Activated CD4-positive, alpha-beta T cell treated with anti-CD3 and anti-CD28 coated beads for 36 hours (primary cell): ENCODE data around the gene ATG2A. TPM values are rescaled to one million over a fixed set of nuclear protein-coding genes. Genes with fewer than 3 reads are reported as not detected.

ENCODE experiments used
- ATAC-seq: fragments of 200-7000 bp; cut with Tn5 transposase; one replicate; pipeline ENCODE4 v1.10.0; 2021; ENCODE audit warnings: mild to moderate bottlenecking, moderate library complexity
- CTCF ChIA-PET: fragments of 350-600 bp; sonication (Branson Sonifier 250); formaldehyde crosslinking; loops from one replicate; lab custom pipeline; 2021; ENCODE audit warnings: antibody characterized with exemption; lab: Charles Lee
- POLR2A ChIA-PET: fragments of 350-600 bp; sonication (Branson Sonifier 250); formaldehyde crosslinking; loops from one replicate; lab custom pipeline; 2021; ENCODE audit warnings: antibody characterized with exemption, inconsistent platforms; lab: Charles Lee
- DNase-seq: peaks from one replicate; pipeline ENCODE4 v3.0.0-alpha.2; 2020
- H3K27ac Mint-ChIP-seq: one replicate; pipeline ENCODE4 v1.8.0; 2021; ENCODE audit warnings: mixed read lengths
- H3K27me3 Mint-ChIP-seq: one replicate; pipeline ENCODE4 v1.8.0; 2021; ENCODE audit warnings: mixed read lengths
- H3K36me3 Mint-ChIP-seq: one replicate; pipeline ENCODE4 v1.8.0; 2021; ENCODE audit warnings: low read depth, mixed read lengths
- H3K4me1 Mint-ChIP-seq: one replicate; pipeline ENCODE4 v1.8.0; 2021; ENCODE audit warnings: mixed read lengths
- H3K4me3 Mint-ChIP-seq: one replicate; pipeline ENCODE4 v1.8.0; 2021; ENCODE audit warnings: mild to moderate bottlenecking, moderate library complexity, mixed read lengths
- H3K9me3 Mint-ChIP-seq: one replicate; pipeline ENCODE4 v1.8.0; 2021; ENCODE audit warnings: low read depth, mixed read lengths
- intact Hi-C, 2 experiments: fragments of 100-400 bp; cut with DNase I in 1 of 2; cut with micrococcal nuclease in 1 of 2; formaldehyde crosslinking; loops; one replicate each; pipeline versions ENCODE4 v1.14.2 to v1.15.1; 2022 to 2024; cut with DNase I, micrococcal nuclease
- total RNA-seq, 2 experiments: library from RNA; stranded (reverse); gene quantifications; one replicate each; pipeline ENCODE4 v1.2.3, GENCODE V29; 2021

ATG2A gene
- total RNA-seq = 10 to 100 TPM; 15.8 to 16.7 TPM

DNA sequence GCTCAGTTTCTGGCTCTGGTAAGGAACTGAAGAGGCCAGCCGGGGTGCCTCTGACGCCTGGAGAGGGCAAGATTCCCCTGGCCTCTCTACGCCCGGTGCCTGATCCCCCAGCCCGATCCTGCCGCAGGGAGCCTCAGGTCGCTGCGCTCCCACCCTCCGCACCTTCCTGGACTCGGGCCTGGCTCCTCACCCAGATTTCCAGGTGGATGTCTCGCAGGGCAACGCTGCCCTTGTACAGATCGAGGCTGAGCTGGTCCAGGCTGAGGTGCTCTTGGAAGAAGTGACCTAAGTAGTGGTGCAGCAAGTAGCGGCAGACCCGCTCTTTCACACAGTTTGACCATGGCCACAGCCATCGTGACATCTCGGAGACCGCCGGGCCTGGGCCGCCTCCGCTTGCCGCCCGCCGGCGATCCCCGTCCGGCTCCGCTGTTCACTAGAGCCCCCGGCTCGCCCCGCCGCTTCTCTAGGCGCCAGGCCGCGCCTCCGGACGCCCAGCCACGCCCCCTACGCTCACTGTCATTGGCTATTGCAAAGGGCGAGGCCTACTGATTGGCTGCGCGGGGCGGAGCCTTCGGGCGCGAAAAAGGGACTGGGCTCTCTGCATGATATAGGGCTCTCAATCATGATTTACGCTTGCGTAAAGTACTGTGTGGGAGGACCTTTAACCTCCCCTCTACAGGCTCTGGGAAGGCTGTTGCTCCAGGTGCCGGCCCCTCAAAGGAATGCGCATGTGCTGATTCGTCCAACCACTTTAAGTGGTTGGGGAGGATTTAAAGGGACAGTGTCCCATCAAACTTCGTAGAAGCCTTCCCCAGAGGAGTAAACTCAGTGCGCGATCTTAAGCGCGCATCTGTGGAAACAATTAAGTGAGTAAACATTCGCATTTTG is at the start of gene ATG2A:
Gene ATG2A, minus strand, starts transcription at position 435 of the 888 bp plus-strand sequence. Its CDS starts 74 bp downstream, at position 361.
- peaks cover 4% of the 10 kb centered on the region for H3K36me3 Mint-ChIP-seq
- peak; percentile 99 for ATAC-seq
- POLR2A ChIA-PET = no interaction called here
- DNase-seq = peak; percentile 99
- H3K27me3 Mint-ChIP-seq = no peaks in the 10 kb centered on the region
- H3K4me3 Mint-ChIP-seq = peak within 1 kb of the TSS; percentile 90
- CTCF ChIA-PET = interaction anchor here (0.7 to 1.6 kb wide), 4 partner anchors 32 to 119 kb away, joined by 3 to 4 read pairs (median 4); no protein-coding TSS in a partner anchor
- no peaks in the 10 kb centered on the region for H3K9me3 Mint-ChIP-seq
- intact Hi-C loops = loop anchor here (1.0 to 5.0 kb wide), 19 partner anchors 39 to 655 kb away; partner anchors contain the start of genes ARL2 (in 1 of the 2), CDCA5 (in 1 of the 2), EHD1 (in 1 of the 2) and FAM89B (in 1 of the 2)
- peaks cover 16% of the 10 kb centered on the region for H3K4me1 Mint-ChIP-seq
- H3K27ac Mint-ChIP-seq = peak within 1 kb of the TSS; percentile 88

DNA sequence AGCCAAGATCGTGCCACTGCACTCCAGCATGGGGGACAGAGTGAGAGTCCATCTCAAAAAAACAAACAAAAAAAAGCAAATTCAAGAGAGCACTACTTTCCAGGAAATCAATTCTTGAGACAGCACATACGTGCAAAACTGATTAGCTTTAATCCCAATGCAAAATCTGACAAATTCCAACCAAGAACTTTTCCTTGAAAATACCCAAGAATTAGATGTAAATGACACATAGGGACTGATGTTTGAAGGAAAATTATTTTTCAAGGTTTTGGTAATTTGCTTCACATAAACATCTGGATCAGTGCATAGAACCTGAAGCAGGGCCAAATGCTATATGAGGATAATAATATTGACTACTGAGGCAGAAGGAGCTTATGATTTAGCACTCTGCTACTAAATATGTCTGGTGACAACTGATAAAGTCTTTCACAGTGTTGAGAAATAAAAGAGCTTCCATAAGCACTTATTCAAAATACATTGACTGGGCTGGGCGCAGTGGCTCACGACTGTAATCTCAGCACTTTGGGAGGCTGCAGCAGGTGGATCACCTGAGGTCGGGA is 46.1 kb upstream of the ATG2A start:
- H3K27me3 Mint-ChIP-seq = peaks cover 3% of the 10 kb centered on the region
- POLR2A ChIA-PET = no interaction called here
- no peak overlapping the region for H3K4me3 Mint-ChIP-seq
- CTCF ChIA-PET = interaction anchor here (0.7 to 1.4 kb wide), 3 partner anchors 115 to 460 kb away, joined by 3 to 5 read pairs (median 3); partner anchors contain the start of gene NEAT1
- H3K9me3 Mint-ChIP-seq = no peaks in the 10 kb centered on the region
- ATAC-seq (no peak), DNase-seq (no peak)
- H3K4me1 Mint-ChIP-seq = peaks cover 19% of the 10 kb centered on the region
- no peak overlapping the region for H3K27ac Mint-ChIP-seq
- intact Hi-C loops = no loop called here
- H3K36me3 Mint-ChIP-seq = no peaks in the 10 kb centered on the region

DNA sequence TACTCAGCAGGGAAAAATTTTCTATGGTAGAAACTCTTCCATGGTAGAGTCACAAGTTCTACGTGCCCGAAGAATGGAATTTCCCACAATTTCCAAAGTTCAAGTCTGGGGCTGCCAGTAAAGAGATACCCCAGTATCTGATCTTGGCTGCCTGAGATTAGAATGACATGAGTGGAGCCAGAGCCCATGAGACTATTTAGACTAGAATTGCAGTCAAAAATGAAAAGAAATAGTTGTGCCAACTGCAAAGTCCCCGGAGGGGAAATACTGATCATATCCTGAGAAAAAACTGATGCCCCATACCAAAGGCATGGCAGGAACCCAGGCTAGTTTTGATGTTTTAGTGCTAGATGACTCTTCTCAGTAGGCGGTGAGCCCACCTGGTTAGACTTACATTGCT is 43.7 kb upstream of the ATG2A start:
- intact Hi-C loops = no loop called here
- Mint-ChIP-seq H3K36me3 (no peaks in the 10 kb centered on the region), H3K4me1 (peaks cover 7% of the 10 kb centered on the region), H3K27me3 (peaks cover 3% of the 10 kb centered on the region), H3K27ac (no peak overlapping the region), H3K9me3 (no peaks in the 10 kb centered on the region), H3K4me3 (no peak overlapping the region)
- POLR2A ChIA-PET = no interaction called here
- DNase-seq (no peak), ATAC-seq (no peak)
- CTCF ChIA-PET = no interaction called here

DNA sequence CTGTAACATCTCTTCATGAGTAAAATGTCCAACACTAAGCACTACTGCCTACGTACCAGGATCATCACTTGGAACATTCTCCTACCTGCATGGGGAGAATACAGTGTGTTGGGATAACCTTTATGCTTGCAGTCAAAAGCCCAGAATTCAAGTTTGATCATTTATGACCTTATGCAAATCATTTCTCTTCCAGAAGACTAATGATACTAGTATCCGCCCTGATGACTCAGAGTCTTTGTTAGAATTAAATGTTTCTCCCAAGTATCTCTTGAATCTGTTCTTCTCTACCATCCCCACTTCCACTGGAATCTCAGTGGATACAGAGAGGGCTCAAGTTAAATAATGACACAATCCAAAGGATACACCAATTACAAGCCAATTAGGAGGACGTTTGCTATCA is 42.5 kb upstream of the ATG2A start:
- intact Hi-C loops = no loop called here
- Mint-ChIP-seq H3K27ac (no peak overlapping the region), H3K36me3 (no peaks in the 10 kb centered on the region), H3K4me3 (no peak overlapping the region), H3K9me3 (no peaks in the 10 kb centered on the region), H3K4me1 (no peaks in the 10 kb centered on the region), H3K27me3 (peaks cover 3% of the 10 kb centered on the region)
- POLR2A ChIA-PET = no interaction called here
- DNase-seq = no peak
- CTCF ChIA-PET = no interaction called here
- no peak for ATAC-seq

DNA sequence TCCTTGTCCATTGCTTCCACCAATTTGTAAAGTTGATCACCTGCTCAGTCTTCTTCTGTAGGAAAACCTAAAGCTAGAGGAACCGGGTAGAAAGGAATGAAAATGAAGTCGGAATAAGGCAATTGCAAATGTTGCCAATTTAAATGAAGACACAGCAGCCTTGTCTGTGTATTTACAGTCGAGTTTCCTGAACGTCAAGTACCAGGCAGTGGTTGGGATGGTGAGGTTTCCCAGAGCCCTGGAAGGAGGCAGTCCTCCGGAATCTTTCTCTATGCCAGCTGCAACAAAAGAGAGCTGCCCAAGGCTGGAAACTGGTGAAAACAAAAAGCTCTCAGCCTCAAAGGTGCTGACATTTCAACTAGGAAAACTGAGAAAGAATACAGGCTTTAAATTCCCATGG is 37.2 kb upstream of the ATG2A start:
- Mint-ChIP-seq H3K4me3 (no peak overlapping the region), H3K4me1 (no peaks in the 10 kb centered on the region), H3K36me3 (no peaks in the 10 kb centered on the region), H3K9me3 (no peaks in the 10 kb centered on the region), H3K27me3 (peaks cover 7% of the 10 kb centered on the region), H3K27ac (no peak overlapping the region)
- ATAC-seq (no peak), DNase-seq (no peak)
- POLR2A ChIA-PET = no interaction called here
- CTCF ChIA-PET = interaction anchor here (0.6 to 1.1 kb wide), 2 partner anchors 14 to 130 kb away, joined by 4 to 5 read pairs; no protein-coding TSS in a partner anchor
- intact Hi-C loops = no loop called here

DNA sequence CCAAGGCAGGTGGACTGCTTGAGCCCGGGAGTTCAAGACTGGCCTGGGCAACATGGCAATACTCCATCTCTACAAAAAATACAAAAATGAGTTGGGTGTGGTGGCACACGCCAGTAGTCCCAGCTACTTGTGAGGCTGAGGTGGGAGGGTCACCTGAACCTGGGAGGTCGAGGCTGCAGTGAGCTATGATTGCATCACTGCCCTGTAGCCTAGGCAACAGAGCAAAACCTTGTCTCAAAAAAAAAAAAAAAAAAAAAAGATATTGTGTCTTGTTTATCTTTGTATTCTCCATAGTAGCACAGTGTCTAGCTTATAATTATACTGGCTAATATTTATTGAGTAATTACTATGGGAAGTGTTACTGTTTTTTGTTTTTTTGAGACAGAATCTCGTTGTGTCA is 34.5 kb upstream of the ATG2A start:
- ChIA-PET POLR2A (no interaction called here), CTCF (interaction anchor here (0.6 to 0.7 kb wide), 3 partner anchors 20 to 521 kb away, joined by 3 to 4 read pairs (median 3); partner anchors contain the start of gene MAJIN)
- Mint-ChIP-seq H3K36me3 (no peaks in the 10 kb centered on the region), H3K27ac (no peak overlapping the region), H3K4me1 (no peaks in the 10 kb centered on the region), H3K4me3 (no peak overlapping the region), H3K27me3 (peaks cover 7% of the 10 kb centered on the region), H3K9me3 (no peaks in the 10 kb centered on the region)
- intact Hi-C loops = no loop called here
- no peak for DNase-seq
- no peak for ATAC-seq

DNA sequence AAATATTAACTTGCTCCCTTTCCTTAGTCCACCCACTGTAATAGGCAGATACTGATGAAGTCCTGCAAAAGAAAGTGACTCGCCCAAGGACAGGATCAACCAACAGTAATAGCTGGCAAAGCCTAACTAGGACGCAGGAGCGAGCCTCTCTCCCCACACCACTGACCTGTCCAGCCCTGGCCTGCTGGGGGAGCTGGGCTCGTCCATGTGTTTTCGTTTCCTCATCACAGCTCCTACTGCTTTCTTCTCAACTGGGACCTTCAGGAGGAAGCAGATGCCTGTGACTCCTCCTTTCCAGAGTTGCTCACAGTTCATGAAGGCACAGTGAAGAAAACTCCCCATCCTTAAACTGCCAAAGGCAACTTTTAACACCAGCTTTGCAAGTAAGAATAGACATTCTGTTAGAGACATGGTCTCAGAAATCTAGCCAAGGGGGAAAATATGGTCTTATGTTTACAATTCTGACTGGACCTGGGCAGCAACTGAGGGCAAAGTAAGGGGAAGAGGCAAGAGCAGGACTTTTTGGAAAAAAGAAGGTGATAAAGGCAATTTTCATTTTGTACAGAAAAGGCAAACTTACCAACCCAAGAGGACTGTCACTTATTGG is 30.3 kb upstream of the ATG2A start:
- DNase-seq (no peak), ATAC-seq (no peak)
- H3K4me3 Mint-ChIP-seq = no peak overlapping the region
- POLR2A ChIA-PET = interaction anchor here (0.5 kb wide), 1 partner anchor 52 kb away, joined by 3 read pairs; no protein-coding TSS in a partner anchor
- intact Hi-C loops = no loop called here
- no peak overlapping the region for H3K27ac Mint-ChIP-seq
- peaks cover 3% of the 10 kb centered on the region for H3K27me3 Mint-ChIP-seq
- no peaks in the 10 kb centered on the region for H3K36me3 Mint-ChIP-seq
- no peaks in the 10 kb centered on the region for H3K4me1 Mint-ChIP-seq
- CTCF ChIA-PET = no interaction called here
- no peaks in the 10 kb centered on the region for H3K9me3 Mint-ChIP-seq

DNA sequence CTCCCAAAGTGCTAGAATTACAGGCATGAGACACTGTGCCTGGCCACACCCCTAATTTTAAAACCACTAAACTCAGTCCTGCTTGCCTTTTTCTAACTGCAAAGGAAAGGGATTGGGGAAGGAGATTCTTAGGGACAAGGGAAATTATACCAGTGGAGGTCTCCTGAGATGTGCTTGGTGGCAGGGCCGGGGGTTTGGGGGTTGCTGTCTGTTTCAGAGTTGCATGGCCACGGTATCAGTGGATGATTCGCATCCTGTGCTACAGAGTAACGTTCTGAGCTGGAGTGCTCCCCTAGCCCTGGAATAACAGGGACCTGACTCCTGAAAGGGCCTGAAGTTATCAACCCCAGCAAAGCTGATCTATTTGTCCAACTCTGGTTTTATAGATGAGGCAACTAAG is 19.5 kb upstream of the ATG2A start:
- ChIA-PET POLR2A (interaction anchor here (0.6 kb wide), 1 partner anchor 86 kb away, joined by 3 read pairs; no protein-coding TSS in a partner anchor), CTCF (interaction anchor here (0.6 to 1.5 kb wide), 3 partner anchors 17 to 92 kb away, joined by 3 to 6 read pairs (median 4); partner anchors contain the start of gene CDC42BPG)
- DNase-seq = no peak
- peaks cover 4% of the 10 kb centered on the region for H3K36me3 Mint-ChIP-seq
- intact Hi-C loops = no loop called here
- H3K9me3 Mint-ChIP-seq = no peaks in the 10 kb centered on the region
- no peak overlapping the region for H3K27ac Mint-ChIP-seq
- H3K4me3 Mint-ChIP-seq = no peak overlapping the region
- no peak for ATAC-seq
- peaks cover 3% of the 10 kb centered on the region for H3K4me1 Mint-ChIP-seq
- H3K27me3 Mint-ChIP-seq = no peaks in the 10 kb centered on the region

DNA sequence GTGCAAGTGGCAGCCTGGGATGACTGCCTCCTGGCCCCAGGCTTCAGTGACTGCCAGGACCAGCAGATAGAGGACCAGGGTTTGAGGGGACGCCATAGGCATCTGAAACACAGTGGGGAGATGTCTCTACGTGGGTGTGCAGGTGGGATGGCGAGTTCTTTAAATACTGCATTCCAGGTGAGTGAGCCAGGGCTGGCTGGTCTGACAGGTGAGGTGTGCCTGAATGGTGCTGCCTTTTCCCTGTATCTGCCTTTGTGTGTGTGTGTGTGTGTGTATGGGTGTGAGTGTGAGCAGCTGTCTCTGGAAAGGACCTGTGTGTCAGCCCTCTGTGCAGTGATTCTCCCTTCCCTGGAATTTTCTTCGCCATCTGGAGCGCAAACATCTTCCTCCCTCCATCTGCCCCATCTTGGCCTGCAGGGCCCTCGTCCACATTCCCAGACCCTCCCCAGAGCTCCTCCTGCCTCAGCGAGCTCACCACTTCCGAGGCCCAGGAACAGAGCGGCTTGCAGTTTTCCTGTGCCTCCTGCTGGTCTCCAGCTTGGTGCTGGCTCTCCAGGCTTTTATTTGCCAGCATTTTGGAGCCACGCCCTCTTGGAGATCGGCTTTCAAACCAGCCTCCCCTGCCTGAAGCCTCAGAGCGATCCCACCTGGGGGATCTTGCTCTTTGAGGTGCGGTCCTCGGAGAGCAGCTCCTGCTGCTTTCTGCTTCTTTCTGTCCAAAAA is 18.5 kb upstream of the ATG2A start, which contains the start of gene GPHA2:
Gene GPHA2, minus strand, starts transcription at position 535 of the 723 bp plus-strand sequence. Its CDS starts 433 bp downstream, at position 102.
- CTCF ChIA-PET = interaction anchor here (1.1 to 1.5 kb wide), 2 partner anchors 88 to 91 kb away, joined by 4 to 6 read pairs; partner anchors contain the start of gene CDC42BPG
- no peaks in the 10 kb centered on the region for H3K27me3 Mint-ChIP-seq
- peaks cover 3% of the 10 kb centered on the region for H3K4me1 Mint-ChIP-seq
- DNase-seq (no peak), ATAC-seq (no peak)
- no peak within 1 kb of the TSS for H3K27ac Mint-ChIP-seq
- H3K9me3 Mint-ChIP-seq = no peaks in the 10 kb centered on the region
- peaks cover 6% of the 10 kb centered on the region for H3K36me3 Mint-ChIP-seq
- no peak within 1 kb of the TSS for H3K4me3 Mint-ChIP-seq
- intact Hi-C loops = no loop called here
- POLR2A ChIA-PET = no interaction called here

DNA sequence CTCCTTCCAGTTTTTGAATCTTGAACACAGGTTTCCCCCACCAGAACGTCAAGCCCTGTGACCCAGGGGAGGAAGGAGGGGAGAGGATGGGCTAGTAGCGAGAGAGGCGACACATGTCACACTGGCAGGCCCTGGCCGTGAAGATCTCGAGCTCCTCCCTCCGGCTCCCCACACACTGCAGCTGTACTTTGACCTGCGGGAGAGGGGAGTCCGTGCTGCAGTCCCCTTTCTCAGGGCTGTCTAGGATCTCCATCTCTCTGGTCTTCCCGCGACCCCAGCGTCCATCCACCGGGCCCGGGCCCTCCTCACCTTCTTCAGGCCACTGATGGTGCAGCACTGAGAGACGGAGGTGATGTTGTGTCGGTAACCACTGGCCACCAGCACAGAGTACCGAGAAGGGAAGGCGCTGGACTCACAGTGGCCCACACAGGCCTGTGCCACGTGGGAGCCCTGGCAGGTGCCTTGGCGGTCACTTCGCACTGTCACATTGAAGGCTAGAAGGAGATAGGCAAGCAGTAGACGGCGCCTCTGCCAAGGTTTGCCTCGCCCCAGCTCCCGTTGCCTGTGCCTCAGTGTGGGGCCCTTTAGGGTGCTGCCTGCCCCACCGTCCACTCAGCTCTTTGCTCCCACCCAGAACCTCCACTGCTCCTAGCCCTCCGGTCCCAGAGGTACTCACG is 17.8 kb upstream of the ATG2A start:
- Mint-ChIP-seq H3K9me3 (no peaks in the 10 kb centered on the region), H3K4me1 (peaks cover 3% of the 10 kb centered on the region), H3K27me3 (no peaks in the 10 kb centered on the region), H3K27ac (no peak overlapping the region), H3K4me3 (no peak overlapping the region), H3K36me3 (peaks cover 11% of the 10 kb centered on the region)
- DNase-seq = no peak
- CTCF ChIA-PET = interaction anchor here (0.6 kb wide), 1 partner anchor 10 kb away, joined by 3 read pairs; no protein-coding TSS in a partner anchor
- POLR2A ChIA-PET = no interaction called here
- intact Hi-C loops = no loop called here
- ATAC-seq = no peak
